Measurements from ENCODE around the gene RANBP1. TPM values are rescaled to one million over a fixed set of nuclear protein-coding genes. Genes with fewer than 3 reads are reported as not detected.

RANBP1 gene
- total and polyA plus RNA-seq, 9 of the 15 experiments (the other 6 are each of a cell fraction or from before 2014, with no cell fraction given): 162 to 2,891 (median 1,289) TPM

DNA sequence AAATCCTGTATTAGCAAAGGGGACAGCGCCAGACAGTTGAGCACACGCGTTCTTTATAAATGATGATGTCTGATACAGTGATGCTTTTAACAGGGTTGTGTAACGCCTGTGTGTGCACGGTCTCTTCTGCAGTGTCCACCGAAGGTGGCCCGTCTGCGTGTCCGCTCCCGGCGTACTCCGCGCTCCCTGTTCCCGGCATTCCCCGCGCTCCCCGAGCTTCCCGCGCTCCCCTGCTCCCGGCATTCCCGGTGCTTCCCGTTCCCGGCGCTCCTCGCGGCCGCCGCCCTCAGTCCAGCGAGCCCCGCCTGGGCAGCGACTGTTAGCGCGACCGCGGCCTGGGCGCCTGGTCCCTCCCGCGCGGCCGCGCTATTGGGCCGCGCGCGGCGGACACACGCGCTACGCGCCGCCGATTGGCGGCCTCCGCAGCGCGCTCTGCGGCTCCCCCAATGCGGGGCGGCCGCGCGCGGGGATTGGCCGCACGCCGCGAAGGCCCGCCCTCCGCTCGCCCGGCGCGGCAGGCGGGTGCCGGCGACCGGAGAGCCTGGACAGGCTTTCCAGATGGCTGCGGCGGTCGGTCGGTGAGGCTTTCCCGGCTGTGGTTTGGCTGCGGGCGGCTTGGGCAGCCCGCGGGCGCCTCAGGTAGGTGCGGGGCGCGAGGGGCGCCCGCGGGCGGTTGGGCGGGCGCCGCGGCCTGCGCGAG lies 36.0 kb upstream of the RANBP1 start, which contains the start of gene DGCR8 (continued):
- no peak for TF ChIP-seq FOSL1 (tag; conservative IDR thresholded peaks at IDR 0.05)
- no peak for TF ChIP-seq NBN (IDR thresholded peaks at IDR 0.05; ENCODE audit: low read depth)
- TF ChIP-seq PHF8 (IDR thresholded peaks at IDR 0.05; ENCODE audit: borderline replicate concordance, low read length): peak; percentile 84; the same call in 1 of the 2 replicates
- no peak; the same call in 1 of the 2 replicates for TF ChIP-seq ZNF311 (CRISPR knock-in tag; IDR thresholded peaks at IDR 0.05)
- TF ChIP-seq SMARCC2 (IDR thresholded peaks at IDR 0.05; ENCODE audit: low read depth): no peak
- TF ChIP-seq RFX5 (IDR thresholded peaks at IDR 0.05; ENCODE audit: low read depth, low read length): 0 out of 2 replicates have a peak, but pooled peaks have one; percentile 60
- no peak for TF ChIP-seq SIRT6 (IDR thresholded peaks at IDR 0.05; ENCODE audit: low read depth, low read length)
- no peak for TF ChIP-seq ASH1L (IDR thresholded peaks at IDR 0.05; ENCODE audit: borderline replicate concordance, low read depth, partially characterized antibody)
- TF ChIP-seq MBD2 (IDR thresholded peaks at IDR 0.05; ENCODE audit: borderline replicate concordance, low read depth): no peak
- TF ChIP-seq, protein P1, sequence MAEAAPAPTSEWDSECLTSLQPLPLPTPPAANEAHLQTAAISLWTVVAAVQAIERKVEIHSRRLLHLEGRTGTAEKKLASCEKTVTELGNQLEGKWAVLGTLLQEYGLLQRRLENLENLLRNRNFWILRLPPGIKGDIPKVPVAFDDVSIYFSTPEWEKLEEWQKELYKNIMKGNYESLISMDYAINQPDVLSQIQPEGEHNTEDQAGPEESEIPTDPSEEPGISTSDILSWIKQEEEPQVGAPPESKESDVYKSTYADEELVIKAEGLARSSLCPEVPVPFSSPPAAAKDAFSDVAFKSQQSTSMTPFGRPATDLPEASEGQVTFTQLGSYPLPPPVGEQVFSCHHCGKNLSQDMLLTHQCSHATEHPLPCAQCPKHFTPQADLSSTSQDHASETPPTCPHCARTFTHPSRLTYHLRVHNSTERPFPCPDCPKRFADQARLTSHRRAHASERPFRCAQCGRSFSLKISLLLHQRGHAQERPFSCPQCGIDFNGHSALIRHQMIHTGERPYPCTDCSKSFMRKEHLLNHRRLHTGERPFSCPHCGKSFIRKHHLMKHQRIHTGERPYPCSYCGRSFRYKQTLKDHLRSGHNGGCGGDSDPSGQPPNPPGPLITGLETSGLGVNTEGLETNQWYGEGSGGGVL (CRISPR knock-in tag; IDR thresholded peaks at IDR 0.05): no peak
- TF ChIP-seq ZNF583 (CRISPR knock-in tag; IDR thresholded peaks at IDR 0.05): peak; percentile 96
- no peak for TF ChIP-seq BDP1 (IDR thresholded peaks at IDR 0.05; ENCODE audit: insufficient read depth, insufficient read length)
- no peak for TF ChIP-seq PHB2 (IDR thresholded peaks at IDR 0.05; ENCODE audit: low read depth)
- TF ChIP-seq, protein P2, sequence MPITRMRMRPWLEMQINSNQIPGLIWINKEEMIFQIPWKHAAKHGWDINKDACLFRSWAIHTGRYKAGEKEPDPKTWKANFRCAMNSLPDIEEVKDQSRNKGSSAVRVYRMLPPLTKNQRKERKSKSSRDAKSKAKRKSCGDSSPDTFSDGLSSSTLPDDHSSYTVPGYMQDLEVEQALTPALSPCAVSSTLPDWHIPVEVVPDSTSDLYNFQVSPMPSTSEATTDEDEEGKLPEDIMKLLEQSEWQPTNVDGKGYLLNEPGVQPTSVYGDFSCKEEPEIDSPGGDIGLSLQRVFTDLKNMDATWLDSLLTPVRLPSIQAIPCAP (CRISPR knock-in tag; IDR thresholded peaks at IDR 0.05; ENCODE audit: borderline replicate concordance): no peak
- no peak for TF ChIP-seq ZNF77 (CRISPR knock-in tag; IDR thresholded peaks at IDR 0.05)
- TF ChIP-seq, protein P3, sequence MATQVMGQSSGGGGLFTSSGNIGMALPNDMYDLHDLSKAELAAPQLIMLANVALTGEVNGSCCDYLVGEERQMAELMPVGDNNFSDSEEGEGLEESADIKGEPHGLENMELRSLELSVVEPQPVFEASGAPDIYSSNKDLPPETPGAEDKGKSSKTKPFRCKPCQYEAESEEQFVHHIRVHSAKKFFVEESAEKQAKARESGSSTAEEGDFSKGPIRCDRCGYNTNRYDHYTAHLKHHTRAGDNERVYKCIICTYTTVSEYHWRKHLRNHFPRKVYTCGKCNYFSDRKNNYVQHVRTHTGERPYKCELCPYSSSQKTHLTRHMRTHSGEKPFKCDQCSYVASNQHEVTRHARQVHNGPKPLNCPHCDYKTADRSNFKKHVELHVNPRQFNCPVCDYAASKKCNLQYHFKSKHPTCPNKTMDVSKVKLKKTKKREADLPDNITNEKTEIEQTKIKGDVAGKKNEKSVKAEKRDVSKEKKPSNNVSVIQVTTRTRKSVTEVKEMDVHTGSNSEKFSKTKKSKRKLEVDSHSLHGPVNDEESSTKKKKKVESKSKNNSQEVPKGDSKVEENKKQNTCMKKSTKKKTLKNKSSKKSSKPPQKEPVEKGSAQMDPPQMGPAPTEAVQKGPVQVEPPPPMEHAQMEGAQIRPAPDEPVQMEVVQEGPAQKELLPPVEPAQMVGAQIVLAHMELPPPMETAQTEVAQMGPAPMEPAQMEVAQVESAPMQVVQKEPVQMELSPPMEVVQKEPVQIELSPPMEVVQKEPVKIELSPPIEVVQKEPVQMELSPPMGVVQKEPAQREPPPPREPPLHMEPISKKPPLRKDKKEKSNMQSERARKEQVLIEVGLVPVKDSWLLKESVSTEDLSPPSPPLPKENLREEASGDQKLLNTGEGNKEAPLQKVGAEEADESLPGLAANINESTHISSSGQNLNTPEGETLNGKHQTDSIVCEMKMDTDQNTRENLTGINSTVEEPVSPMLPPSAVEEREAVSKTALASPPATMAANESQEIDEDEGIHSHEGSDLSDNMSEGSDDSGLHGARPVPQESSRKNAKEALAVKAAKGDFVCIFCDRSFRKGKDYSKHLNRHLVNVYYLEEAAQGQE (IDR thresholded peaks at IDR 0.05; ENCODE audit: borderline replicate concordance): no peak
- TF ChIP-seq, protein P3 (CRISPR knock-in tag; IDR thresholded peaks at IDR 0.05; ENCODE audit: low read depth): peak; percentile 59; the same call in 1 of the 2 replicates
- TF ChIP-seq IFI16 (CRISPR knock-in tag; IDR thresholded peaks at IDR 0.05): no peak

Measured in K562 (cell line).